ENCODE measurements around the gene SUSD4.
"Not testable (repeated sequence)": the region's sequence is repeated elsewhere in the genome, so short reads cannot be mapped to it uniquely, and the experiment has no call there.

Gene SUSD4

GRCh38 chr1:223257856-223258550 lies 106.0 kb downstream of the SUSD4 start:
- DNase-seq (ENCODE audit: extremely low read depth in 1 of 2, low read depth in 1 of 2), result no peak

- DNase-seq (ENCODE audit: extremely low read depth in 1 of 2, low read depth in 1 of 2), result no peak
Observed at GRCh38 chr1:223256034-223256433, 107.9 kb downstream of the SUSD4 start.

GRCh38 chr1:223253916-223254315 lies 110.1 kb downstream of the SUSD4 start:
- DNase-seq (ENCODE audit: extremely low read depth in 1 of 2, low read depth in 1 of 2), result no peak

GRCh38 chr1:223251387-223251786 lies 112.6 kb downstream of the SUSD4 start:
- DNase-seq (ENCODE audit: extremely low read depth in 1 of 2, low read depth in 1 of 2), result not testable (repeated sequence)

- no peak for DNase-seq (ENCODE audit: extremely low read depth in 1 of 2, low read depth in 1 of 2)
Observed at GRCh38 chr1:223250632-223251015, 113.4 kb downstream of the SUSD4 start.

- no peak for DNase-seq (ENCODE audit: extremely low read depth in 1 of 2, low read depth in 1 of 2)
Observed at GRCh38 chr1:223249854-223250631, 113.9 kb downstream of the SUSD4 start.

- DNase-seq (ENCODE audit: extremely low read depth in 1 of 2, low read depth in 1 of 2), result no peak
Observed at GRCh38 chr1:223248770-223249140, 115.2 kb downstream of the SUSD4 start.

- DNase-seq (ENCODE audit: extremely low read depth in 1 of 2, low read depth in 1 of 2), result no peak
Observed at GRCh38 chr1:223248001-223248769, 115.8 kb downstream of the SUSD4 start.

GRCh38 chr1:223246476-223247112 lies 117.4 kb downstream of the SUSD4 start:
- DNase-seq (ENCODE audit: extremely low read depth in 1 of 2, low read depth in 1 of 2), result no peak

GRCh38 chr1:223245983-223246382 lies 118.0 kb downstream of the SUSD4 start:
- DNase-seq (ENCODE audit: extremely low read depth in 1 of 2, low read depth in 1 of 2), result no peak

- no peak for DNase-seq (ENCODE audit: extremely low read depth in 1 of 2, low read depth in 1 of 2)
Observed at GRCh38 chr1:223245411-223245810, 118.6 kb downstream of the SUSD4 start.

- DNase-seq (ENCODE audit: extremely low read depth in 1 of 2, low read depth in 1 of 2), result peak in 1 of 2 donors; percentile 20
Observed at GRCh38 chr1:223244366-223245103, 119.4 kb downstream of the SUSD4 start.

GRCh38 chr1:223243441-223244050 lies 120.4 kb downstream of the SUSD4 start:
- no peak for DNase-seq (ENCODE audit: extremely low read depth in 1 of 2, low read depth in 1 of 2)

GRCh38 chr1:223242971-223243370 lies 121.0 kb downstream of the SUSD4 start:
- no peak for DNase-seq (ENCODE audit: extremely low read depth in 1 of 2, low read depth in 1 of 2)

GRCh38 chr1:223242382-223242955 lies 121.5 kb downstream of the SUSD4 start:
- no peak for DNase-seq (ENCODE audit: extremely low read depth in 1 of 2, low read depth in 1 of 2)

- no peak for DNase-seq (ENCODE audit: extremely low read depth in 1 of 2, low read depth in 1 of 2)
Observed at GRCh38 chr1:223240122-223240521, 123.9 kb downstream of the SUSD4 start.

GRCh38 chr1:223235091-223235490 lies 128.9 kb downstream of the SUSD4 start:
- DNase-seq (ENCODE audit: extremely low read depth in 1 of 2, low read depth in 1 of 2), result no peak

- no peak for DNase-seq (ENCODE audit: extremely low read depth in 1 of 2, low read depth in 1 of 2)
Observed at GRCh38 chr1:223234534-223234933, 129.4 kb downstream of the SUSD4 start.

GRCh38 chr1:223234170-223234514 lies 129.8 kb downstream of the SUSD4 start:
- DNase-seq (ENCODE audit: extremely low read depth in 1 of 2, low read depth in 1 of 2), result no peak
